Choroid plexus epithelial cell (primary cell): ENCODE results near the gene ANAPC16.
"Not testable (repeated sequence)": the region's sequence is repeated elsewhere in the genome, so short reads cannot be mapped to it uniquely, and the experiment has no call there.

Experiments
- DNase-seq: peaks from one replicate; pipeline ENCODE4 v3.0.0-alpha.2; 2010; ENCODE audit warnings: low read depth
- H3K4me3 ChIP-seq: 2 replicates; pipeline ENCODE4 v1.5.1; 2011; ENCODE audit warnings: low read depth, mild to moderate bottlenecking, control low read depth, low read length, moderate library complexity
- CTCF ChIP-seq: conservative IDR thresholded peaks from 2 replicates; pipeline ENCODE4 v1.5.1; 2011; ENCODE audit warnings: low read depth, mild to moderate bottlenecking, control low read depth, inconsistent platforms, low read length, moderate library complexity

The ANAPC16 gene

GRCh38 chr10:72218325-72218724, 2.5 kb downstream of the ANAPC16 start:
- TF ChIP-seq CTCF, result no peak
- DNase-seq, result no peak
- H3K4me3 ChIP-seq, result no peak overlapping the region

- no peak overlapping the region for H3K4me3 ChIP-seq
- TF ChIP-seq CTCF, result no peak
- DNase-seq, result no peak
Observed at GRCh38 chr10:72218726-72219125, 2.9 kb downstream of the ANAPC16 start.

DNA sequence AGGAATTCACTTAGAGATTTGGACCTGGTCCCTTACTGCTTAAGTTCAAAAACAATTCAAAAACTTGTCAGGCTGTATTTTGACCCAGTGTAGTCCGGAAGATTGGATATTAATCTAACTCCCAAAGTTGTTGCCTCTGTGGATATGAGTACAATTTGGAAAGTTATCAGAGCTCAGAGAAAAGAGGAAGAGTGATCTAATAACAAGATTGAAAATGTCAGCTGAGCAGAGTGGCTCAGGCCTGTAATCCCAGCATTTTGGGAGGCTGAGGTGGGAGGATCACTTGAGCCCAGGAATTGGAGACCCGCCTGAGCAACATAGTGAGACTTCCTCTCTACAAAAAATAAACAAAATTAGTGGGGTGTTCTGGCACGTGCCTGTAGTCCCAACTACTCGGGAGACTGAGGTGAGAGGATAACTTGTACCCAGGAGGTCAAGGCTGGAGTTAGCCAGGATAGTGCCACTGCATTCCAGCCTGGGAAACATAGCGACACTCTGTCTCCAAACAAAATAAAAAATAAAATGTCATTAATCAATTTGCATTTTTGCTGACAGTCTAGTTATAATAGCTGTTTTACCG, 3.5 kb downstream of the ANAPC16 start:
- TF ChIP-seq CTCF, result no peak
- no peak for DNase-seq
- no peak overlapping the region for H3K4me3 ChIP-seq

DNA sequence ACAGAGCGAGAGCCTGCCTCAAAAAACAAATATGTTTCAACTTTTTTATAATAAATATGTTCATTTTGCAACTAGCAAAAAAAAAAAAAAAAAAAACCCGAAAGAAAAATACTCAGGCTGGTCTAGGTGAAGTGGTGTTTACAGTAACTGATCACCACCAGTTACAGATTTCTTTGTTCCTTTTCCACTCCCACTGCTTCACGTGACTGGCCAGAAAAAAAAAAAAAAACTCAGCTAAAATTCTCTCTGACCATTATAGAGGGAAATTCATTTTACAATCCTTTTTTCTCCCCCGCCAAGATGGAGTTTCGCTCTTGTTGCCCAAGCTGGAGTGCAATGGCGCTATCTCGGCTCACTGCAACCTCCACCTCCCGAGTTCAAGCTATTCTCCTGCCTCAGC, 4.8 kb downstream of the ANAPC16 start:
- H3K4me3 ChIP-seq, result no peak overlapping the region
- DNase-seq, result no peak
- no peak for TF ChIP-seq CTCF

DNA sequence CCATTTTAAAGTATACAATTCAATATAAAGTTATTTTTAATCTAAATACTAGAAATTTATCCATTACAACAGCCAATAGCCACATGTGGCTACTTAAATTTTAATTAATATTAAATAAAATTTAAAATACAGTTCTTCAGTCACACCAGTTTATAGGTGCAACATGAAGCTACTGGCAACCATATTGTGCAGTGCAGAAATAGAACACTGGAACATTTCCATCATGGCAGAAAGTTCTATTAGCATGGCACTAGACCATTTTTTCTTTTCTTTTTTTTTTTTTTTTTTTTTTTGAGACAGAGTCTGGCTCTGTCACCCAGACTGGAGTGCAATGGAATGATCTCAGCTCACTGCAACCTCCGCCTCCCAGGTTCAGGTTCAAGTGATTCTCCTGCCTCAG, 5.5 kb downstream of the ANAPC16 start:
- no peak for DNase-seq
- TF ChIP-seq CTCF, result no peak

DNA sequence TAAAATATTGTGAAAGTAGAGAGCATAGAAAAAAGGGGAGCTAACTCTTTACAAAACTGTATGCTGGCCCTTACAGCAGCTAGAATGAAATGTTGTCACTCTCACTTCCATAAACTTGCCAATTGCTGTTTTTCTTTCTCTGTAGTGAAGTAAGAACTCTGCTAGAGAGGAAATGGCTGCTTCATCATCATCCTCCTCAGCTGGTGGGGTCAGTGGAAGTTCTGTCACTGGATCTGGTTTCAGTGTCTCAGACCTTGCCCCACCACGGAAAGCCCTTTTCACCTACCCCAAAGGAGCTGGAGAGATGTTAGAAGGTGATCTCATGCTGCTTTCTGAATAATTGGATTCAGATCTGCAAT, 7.9 kb downstream of the ANAPC16 start:
- H3K4me3 ChIP-seq, result no peak overlapping the region
- peak; percentile 62 for DNase-seq
- TF ChIP-seq CTCF, result no peak

More for the DNA sequence above, 5.5 kb downstream of the ANAPC16 start:
- H3K4me3 ChIP-seq, result no peak overlapping the region

GRCh38 chr10:72224191-72224590, 8.4 kb downstream of the ANAPC16 start:
- DNase-seq, H3K4me3 ChIP-seq: not testable (repeated sequence)
